HG02885 (cell line): ENCODE results near the gene SLC6A3.

Source experiments
- ATAC-seq: cut with Tn5 transposase; IDR thresholded peaks from one replicate; pipeline ENCODE4 v1.9.1; 2021; ENCODE audit warnings: mild to moderate bottlenecking; ENCODE audit not compliant: unreplicated experiment, poor library complexity

Gene SLC6A3

GRCh38 chr5:1410156-1411014 lies 34.9 kb downstream of the SLC6A3 start:
- no peak for ATAC-seq

GRCh38 chr5:1409381-1410110 lies 35.7 kb downstream of the SLC6A3 start:
- ATAC-seq: no peak

GRCh38 chr5:1406681-1407640 lies 38.3 kb downstream of the SLC6A3 start:
- ATAC-seq: no peak

DNA sequence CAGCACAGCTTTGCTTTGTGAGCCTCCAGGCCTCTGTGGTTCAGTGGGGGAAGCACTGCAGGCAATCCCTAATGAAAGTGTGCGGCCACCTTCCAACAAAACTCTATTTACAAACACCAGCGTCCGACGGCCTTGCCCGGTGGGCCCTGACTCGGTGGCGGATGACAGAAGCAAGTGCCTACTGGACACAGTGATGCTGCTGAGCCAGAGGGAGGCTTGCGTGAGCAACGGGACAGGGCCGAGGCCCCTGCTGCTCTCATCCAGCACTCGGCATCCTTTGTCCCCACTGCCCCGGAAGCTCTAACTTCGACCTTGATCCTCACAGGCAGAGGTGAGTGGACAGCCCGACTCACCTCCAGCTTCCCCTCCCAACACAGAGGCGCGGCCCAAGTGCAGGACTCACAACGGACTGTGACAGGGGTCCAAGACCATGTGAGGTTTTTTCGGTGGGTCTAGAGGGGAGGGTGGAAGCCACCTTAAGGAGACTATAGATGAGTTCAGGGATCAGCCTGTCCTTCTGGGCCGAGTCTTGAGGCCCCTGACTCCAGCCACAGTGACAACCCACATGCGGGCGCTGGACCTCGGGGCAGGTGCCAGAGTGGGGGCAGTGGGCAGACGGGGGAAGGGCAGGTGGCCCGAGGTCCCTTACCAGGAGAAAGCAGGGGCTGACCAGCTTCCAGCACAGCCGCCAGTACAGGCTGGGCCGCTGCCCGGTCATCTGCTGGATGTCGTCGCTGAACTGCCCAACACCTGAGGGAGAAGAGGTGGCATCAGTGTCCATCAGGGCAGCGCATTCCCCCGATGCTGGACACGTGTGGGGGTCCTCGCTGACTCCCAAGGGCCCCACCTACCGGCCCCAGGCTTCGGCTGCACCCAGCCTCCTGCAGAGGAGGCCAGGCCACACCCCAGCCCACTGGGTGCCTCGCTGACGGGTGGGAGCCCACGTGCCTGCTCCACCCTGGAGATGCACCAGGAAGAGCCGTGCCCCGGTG lies 39.4 kb downstream of the SLC6A3 start:
- no peak for ATAC-seq

DNA sequence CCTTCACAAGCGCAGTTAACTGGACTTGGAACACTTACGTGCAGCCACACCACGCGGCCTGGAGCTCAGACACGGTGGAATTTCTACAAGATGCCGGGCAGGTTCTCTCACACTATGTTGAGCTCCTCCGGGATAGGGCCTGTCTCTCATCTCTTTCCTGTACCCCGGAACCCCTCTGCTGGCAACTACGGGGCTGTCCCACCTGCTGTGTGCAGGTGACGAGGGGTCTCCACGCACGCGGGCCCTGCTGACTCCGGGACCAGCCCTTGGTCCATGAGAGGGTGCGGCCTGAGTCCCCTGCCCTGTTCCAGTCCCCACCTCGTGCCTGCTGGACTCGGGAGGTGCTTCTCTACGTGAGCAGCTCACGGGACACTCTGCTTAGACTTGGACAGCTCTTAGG lies 40.1 kb downstream of the SLC6A3 start:
- no peak for ATAC-seq

GRCh38 chr5:1404062-1404461 lies 41.2 kb downstream of the SLC6A3 start:
- no peak for ATAC-seq

GRCh38 chr5:1402611-1403255 lies 42.5 kb downstream of the SLC6A3 start:
- ATAC-seq: no peak

DNA sequence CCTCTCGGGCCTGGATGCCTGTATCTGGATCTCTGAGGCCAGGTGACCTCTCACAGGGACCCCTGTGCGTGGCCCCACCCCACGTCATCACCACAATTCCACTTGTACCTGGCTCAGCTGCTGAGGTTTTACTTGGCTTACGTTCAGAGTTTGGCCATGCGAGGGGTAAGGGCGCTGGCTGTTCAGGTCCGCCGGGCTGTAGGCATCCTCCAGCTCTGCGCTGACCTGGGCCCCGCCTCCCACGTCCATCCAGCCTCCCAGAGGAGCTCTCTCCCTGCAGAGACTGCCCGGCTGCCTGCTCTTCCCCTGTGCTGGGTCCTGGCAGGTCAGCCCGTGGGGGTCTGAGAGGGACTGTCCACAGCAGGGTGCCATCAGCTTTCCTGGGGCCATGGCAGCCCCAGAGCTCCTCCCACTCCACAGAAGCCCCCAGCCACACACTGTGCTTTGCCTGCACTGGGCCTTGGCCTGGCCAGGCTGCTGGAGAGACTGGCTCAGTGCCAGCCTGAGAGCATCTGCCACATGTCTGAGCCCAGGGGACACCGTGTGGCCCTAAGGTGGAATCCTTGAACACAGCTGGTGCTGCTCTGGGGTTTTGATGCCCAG lies 43.6 kb downstream of the SLC6A3 start:
- no peak for ATAC-seq

DNA sequence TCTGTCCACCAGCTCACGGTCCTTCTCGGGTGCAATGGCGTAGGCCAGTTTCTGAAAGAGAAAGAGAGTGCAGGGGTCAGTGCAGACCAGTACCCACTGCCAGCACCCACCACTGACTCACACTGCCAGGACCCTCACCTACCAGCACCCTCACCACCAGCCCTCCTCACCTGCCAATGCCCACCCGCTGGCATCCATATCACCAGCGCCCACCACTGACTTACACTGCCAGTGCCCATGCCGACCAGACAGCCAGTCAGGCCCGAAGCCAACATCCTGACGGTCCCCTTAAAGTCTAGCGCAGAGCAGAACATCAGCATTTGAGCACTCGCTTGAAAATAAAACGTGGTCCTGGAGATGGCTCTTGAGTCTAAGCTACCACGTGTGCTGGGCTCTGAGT lies 44.3 kb downstream of the SLC6A3 start:
- ATAC-seq: no peak

- ATAC-seq: no peak
Measured at GRCh38 chr5:1400211-1400855, 44.9 kb downstream of the SLC6A3 start.

- no peak for ATAC-seq
Measured at GRCh38 chr5:1399737-1400136, 45.5 kb downstream of the SLC6A3 start.

DNA sequence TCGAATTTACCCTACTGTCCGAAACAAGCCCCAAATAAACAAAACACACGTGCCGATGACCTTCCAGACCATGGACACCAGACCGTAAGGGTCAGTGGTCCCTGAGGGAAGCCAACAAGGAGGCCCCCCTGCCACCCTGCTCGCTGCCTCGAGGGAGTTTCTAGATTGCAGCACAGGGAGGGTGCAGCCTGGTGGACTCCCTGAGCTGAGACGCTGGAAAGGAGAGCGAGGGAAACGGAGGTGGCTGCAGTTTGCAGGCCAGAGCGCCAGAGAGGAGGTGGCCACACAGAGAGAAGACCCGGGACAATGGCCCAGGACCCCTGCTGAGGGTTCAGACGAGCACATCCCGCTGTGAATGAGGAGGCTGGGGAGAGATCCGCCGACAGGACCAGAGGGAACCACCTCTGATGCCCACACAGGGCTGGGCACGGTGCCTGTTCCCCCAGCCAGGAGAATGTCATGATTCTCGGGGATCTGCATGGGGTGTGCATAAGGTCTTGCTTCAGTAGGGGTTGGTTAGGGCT lies 48.9 kb downstream of the SLC6A3 start:
- ATAC-seq: no peak

GRCh38 chr5:1394881-1395860 lies 50.1 kb downstream of the SLC6A3 start:
- no peak for ATAC-seq

DNA sequence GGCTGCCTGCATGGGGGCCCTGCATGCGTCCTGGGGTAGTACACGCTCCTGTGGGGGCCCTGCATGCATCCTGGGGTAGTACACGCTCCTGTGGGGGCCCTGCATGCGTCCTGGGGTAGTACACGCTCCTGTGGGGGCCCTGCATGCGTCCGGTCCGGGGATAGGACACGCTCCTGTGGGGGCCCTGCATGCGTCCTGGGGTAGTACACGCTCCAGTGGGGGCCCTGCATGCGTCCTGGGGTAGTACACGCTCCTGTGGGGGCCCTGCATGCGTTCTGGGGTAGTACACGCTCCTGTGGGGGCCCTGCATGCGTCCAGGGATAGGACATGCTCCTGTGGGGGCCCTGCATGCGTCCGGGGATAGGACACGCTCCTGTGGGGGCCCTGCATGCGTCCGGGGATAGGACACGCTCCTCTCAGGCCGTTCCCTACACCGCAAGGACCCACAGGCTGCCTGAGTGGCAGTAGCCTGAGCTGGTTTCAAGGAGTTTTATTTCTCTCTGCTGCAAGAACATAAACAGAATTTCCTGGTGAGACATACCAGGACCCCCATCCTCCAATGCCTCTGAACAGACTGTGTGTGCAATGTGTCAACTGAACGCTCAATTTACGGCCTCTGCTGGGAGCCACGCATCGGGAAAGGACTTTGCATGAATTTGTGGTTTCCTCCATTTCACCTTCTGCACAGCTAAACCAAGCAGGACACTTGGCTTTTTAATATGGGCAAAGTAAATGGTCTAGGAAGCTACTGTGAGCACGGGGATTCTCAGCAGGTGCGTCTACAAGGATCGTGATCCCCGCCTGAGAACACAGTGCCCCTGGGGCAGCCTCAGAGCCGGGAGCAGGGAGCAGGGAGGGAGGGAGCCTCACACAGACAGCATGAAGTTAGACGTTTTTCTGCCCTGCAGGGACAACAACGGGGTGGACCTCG lies 51.4 kb downstream of the SLC6A3 start:
- ATAC-seq: no peak

DNA sequence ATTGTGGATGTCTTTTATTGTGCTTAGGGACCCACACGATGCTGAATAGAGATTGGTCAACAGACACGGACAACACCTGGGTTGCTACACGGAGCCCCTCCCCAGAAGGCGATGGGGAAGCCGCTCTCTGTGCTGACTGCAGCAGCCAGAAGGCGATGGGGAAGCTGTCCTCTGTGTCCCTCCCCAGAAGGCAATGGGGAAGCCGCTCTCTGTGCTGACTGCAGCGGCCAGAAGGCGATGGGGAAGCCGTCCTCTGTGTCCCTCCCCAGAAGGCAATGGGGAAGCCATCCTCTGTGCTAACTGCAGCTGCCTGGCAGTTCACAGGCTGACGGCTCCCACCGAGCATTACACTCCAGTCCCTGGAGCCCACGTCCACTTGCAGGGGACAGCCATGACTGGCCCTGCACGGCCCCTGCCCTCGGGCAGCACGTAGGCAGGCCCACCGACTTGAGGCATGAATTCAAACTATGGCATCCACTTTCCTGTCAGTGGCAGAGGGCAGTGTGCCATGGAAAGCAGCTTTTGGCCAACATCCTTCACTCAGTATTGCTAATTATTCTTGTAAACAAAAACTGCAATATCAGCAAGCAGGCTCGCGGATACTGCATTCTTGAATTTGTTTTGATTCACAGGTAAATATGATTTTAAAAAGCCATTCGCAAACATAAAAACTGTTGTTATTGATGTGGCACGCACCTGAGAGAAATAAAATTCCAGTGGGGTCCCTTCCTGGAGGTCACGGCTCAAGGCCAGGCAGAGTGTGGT lies 52.3 kb downstream of the SLC6A3 start:
- no peak for ATAC-seq
